ENCODE measurements around the gene OASL. TPM values are rescaled to one million over a fixed set of nuclear protein-coding genes. Genes with fewer than 3 reads are reported as not detected.

The OASL gene, protein sequence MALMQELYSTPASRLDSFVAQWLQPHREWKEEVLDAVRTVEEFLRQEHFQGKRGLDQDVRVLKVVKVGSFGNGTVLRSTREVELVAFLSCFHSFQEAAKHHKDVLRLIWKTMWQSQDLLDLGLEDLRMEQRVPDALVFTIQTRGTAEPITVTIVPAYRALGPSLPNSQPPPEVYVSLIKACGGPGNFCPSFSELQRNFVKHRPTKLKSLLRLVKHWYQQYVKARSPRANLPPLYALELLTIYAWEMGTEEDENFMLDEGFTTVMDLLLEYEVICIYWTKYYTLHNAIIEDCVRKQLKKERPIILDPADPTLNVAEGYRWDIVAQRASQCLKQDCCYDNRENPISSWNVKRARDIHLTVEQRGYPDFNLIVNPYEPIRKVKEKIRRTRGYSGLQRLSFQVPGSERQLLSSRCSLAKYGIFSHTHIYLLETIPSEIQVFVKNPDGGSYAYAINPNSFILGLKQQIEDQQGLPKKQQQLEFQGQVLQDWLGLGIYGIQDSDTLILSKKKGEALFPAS
- 3.5 to 6.6 TPM (median 5.0 TPM) in 5 replicates for total RNA-seq (2022; extraction: Qiagen RNA extraction; ENCODE audit: low read depth)

DNA sequence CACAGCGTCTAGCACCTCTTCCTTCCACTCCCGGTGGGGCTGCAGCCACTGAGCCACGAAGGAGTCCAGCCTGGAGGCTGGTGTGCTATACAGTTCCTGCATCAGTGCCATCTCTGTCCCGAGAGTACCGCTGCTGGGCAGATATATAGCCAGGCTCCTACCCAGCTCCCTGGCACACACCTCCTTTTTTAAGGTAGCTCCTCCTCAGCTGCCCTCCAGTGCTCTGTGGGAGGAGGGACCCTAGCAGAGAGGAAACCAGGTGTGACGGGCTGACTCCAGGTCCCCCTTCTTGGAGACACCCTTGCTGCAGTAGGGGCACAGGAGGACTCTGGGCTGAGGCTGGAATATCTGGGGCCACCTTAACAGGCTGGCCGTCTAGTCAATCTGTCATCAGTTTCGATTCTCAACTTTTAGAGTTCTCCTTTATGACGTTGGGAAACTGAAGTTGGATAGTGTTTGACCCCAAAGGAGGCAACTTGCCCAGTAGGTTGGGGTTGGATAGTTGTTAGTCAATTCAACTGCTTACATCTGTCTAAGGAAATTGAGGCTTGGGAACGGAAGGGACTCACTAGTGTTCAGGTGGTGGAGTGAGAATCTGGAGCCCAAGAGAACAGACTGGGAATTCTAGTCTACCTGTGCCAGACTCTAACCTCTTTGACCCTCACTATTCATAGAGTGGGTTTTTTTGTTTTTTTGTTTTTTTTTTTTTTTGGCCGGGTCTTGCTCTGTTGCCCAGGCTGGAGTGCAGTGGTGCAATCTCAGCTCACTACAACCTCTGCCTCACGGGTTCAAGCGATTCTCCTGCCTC is at the start of gene OASL:
Gene OASL (minus strand): TSS at position 386 of the 808 bp plus-strand sequence. CDS start 275 bp downstream, at position 111.

DNA sequence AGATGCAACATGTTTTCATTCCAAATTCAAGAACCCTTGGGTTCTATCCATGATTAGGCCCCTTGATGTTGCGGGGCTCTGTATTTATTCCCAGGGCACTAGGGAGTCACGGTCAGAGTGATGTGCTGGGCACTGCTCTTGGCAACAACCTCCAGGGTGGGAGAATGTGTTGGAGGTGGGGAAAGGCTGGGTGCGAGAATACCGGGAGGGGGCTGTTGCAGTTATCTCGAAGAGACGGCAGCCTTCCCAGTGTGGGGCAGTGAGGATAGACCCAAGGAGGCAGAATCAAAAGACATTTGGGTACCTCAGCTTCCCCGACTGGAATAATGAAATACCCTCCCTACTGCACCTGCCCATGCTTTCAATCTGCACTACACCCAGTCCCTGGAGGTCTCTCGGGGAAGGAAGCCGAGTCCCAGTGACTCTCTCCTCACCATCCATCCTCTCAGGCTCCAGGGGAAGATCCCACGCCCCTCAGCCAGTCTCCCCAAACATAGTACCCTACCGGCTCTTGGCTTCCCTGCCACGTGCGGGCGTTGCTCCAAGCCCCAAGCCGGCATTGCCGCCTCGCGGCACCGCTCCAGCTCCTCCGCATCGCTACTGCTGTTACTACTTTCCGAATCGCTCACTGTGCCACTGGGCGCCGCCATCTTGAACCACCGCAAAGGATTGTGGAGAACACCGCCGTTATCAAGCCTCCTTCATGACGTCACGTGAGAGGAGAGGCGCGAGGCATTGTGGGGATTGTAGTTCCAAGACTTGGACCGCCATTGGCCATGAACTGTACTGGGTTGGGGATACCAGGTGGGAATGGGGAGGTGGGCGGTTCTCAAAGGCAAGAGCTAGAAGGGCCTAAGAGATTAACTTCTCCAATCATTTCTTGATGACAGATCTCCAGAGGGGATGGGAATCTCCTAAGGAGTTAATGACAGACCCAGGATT is 22.9 kb downstream of the OASL start, which contains the start of gene C12orf43:
Gene C12orf43 (minus strand): TSS at position 663 of the 942 bp plus-strand sequence. CDS start 13 bp downstream, at position 650.

DNA sequence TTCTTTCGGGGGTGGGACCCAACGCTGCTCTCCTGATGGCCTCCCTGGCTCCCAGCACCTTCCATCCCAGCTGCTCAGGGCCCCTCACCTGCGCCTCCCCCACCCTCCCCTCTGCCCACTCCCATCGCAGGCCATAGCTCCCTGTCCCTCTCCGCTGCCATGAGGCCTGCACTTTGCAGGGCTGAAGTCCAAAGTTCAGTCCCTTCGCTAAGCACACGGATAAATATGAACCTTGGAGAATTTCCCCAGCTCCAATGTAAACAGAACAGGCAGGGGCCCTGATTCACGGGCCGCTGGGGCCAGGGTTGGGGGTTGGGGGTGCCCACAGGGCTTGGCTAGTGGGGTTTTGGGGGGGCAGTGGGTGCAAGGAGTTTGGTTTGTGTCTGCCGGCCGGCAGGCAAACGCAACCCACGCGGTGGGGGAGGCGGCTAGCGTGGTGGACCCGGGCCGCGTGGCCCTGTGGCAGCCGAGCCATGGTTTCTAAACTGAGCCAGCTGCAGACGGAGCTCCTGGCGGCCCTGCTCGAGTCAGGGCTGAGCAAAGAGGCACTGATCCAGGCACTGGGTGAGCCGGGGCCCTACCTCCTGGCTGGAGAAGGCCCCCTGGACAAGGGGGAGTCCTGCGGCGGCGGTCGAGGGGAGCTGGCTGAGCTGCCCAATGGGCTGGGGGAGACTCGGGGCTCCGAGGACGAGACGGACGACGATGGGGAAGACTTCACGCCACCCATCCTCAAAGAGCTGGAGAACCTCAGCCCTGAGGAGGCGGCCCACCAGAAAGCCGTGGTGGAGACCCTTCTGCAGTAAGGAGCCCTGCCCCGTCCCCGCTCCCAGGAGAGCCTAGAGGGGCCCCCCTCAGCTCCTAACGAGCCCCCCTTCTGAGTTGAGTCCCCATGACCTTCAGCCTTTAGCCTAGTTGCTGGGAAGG is 60.5 kb downstream of the OASL start, which contains the start of gene HNF1A:
Gene HNF1A (plus strand): TSS at position 248 of the 924 bp plus-strand sequence. CDS start 226 bp downstream, at position 474.

Other genes starting within 250 kb of the OASL start
- gene SPPL3, start 134.9 kb downstream of the OASL start, total RNA-seq (2022; extraction: Qiagen RNA extraction; ENCODE audit: low read depth) = 40.4 to 54.3 TPM (median 53.0 TPM) in 5 replicates
- 4.4 to 6.4 TPM (median 5.9 TPM) in 5 replicates for gene HNF1A, start 60.7 kb downstream of the OASL start, total RNA-seq (2022; extraction: Qiagen RNA extraction; ENCODE audit: low read depth)
- 24.1 to 26.6 TPM (median 24.9 TPM) in 5 replicates for gene C12orf43, start 22.8 kb downstream of the OASL start, total RNA-seq (2022; extraction: Qiagen RNA extraction; ENCODE audit: low read depth)
- not detected in 5 replicates for gene P2RX7, start 93.6 kb upstream of the OASL start, total RNA-seq (2022; extraction: Qiagen RNA extraction; ENCODE audit: low read depth)
- gene P2RX4, start 170.9 kb upstream of the OASL start, total RNA-seq (2022; extraction: Qiagen RNA extraction; ENCODE audit: low read depth) = 15.8 to 21.9 TPM (median 17.7 TPM) in 5 replicates

All from A549 treated with DMSO at 1 μM for 4 hours (cell line).